ENCODE measurements around the gene CARD11. TPM values are rescaled to one million over a fixed set of nuclear protein-coding genes. Genes with fewer than 3 reads are reported as not detected.

CARD11 gene
- total and polyA plus RNA-seq, 2 of the 13 experiments (the other 11 are each of a cell fraction or from before 2014, with no cell fraction given): 0.04 TPM; not detected in 1

- no peaks in the 10 kb centered on the region for H3K36me3 ChIP-seq (replicated peaks in 1 of 2; ENCODE audit: control insufficient read depth in 1 of 2, insufficient read depth in 2 of 2, low read length in 2 of 2)
- no peak overlapping the region for H3K4me3 ChIP-seq (replicated peaks in 1 of 3; ENCODE audit: insufficient read depth in 1 of 3, low read depth in 2 of 3, low read length in 3 of 3)
- H4K20me1 ChIP-seq (ENCODE audit: insufficient read depth, low read length): no peaks in the 10 kb centered on the region
- H3K27me3 ChIP-seq (ENCODE audit: control insufficient read depth in 1 of 2, insufficient read depth in 2 of 2, low read length in 2 of 2): peaks cover 2 to 11% of the 10 kb centered on the region in 2 experiments; a peak in 2 of 5 replicates
- H3K79me2 ChIP-seq (ENCODE audit: insufficient read depth, low read length): no peaks in the 10 kb centered on the region
- TF ChIP-seq ZNF891 (CRISPR knock-in tag; IDR thresholded peaks at IDR 0.05) (no peak), CREB1 (IDR thresholded peaks at IDR 0.05) (peak; percentile 36; the same call in 1 of the 2 replicates), CREB1 (CRISPR knock-in tag; IDR thresholded peaks at IDR 0.05) (no peak)
- intact Hi-C loops (cut with micrococcal nuclease; ENCODE audit: unreplicated experiment): no loop called here
- H3K27ac ChIP-seq (ENCODE audit: extremely low read length, insufficient read depth, low read length): no peak overlapping the region
- H3K9me3 ChIP-seq (ENCODE audit: low read length): no peaks in the 10 kb centered on the region
- ATAC-seq: no peak
- H3K4me2 ChIP-seq (ENCODE audit: low read depth, low read length): no peak overlapping the region
- BruUV-seq (replicated peaks): no TSS peak
- no peak overlapping the region for H2AFZ ChIP-seq (ENCODE audit: low read length)
- no peaks in the 10 kb centered on the region for H3K4me1 ChIP-seq (ENCODE audit: insufficient read depth, low read length)
- in situ Hi-C loops (cut with HindIII; ENCODE audit: extremely low pct_ligation_motif_present, low pct_unique_long_range_greater_than_20kb): loop anchor here (25.0 kb wide), 2 partner anchors 494 to 769 kb away; no protein-coding TSS in a partner anchor
- ChIA-PET CTCF (ENCODE audit: low intra/inter-chr PET ratio, low total read pairs) (no interaction called here), POLR2A (no interaction called here)
- no peak overlapping the region for H3K9ac ChIP-seq (ENCODE audit: insufficient read depth, low read depth, low read length)
- no peak for DNase-seq (ENCODE audit: low spot score)
- 17% methylated on average over 5 of the region's 9 CpGs for WGBS (ENCODE audit: low lambda C conversion rate)
- FAIRE-seq: no peak
Measured at GRCh38 chr7:2893411-2893861, 150.2 kb downstream of the CARD11 start.

- H4K20me1 ChIP-seq (ENCODE audit: insufficient read depth, low read length): no peaks in the 10 kb centered on the region
- in situ Hi-C loops (cut with HindIII; ENCODE audit: extremely low pct_ligation_motif_present, low pct_unique_long_range_greater_than_20kb) (loop anchor here (25.0 kb wide), 2 partner anchors 495 to 770 kb away; no protein-coding TSS in a partner anchor), intact Hi-C loops (cut with micrococcal nuclease; ENCODE audit: unreplicated experiment) (no loop called here)
- peaks cover 4 to 11% of the 10 kb centered on the region in 2 experiments; a peak in 2 of 5 replicates for H3K27me3 ChIP-seq (ENCODE audit: control insufficient read depth in 1 of 2, insufficient read depth in 2 of 2, low read length in 2 of 2)
- H2AFZ ChIP-seq (ENCODE audit: low read length): no peak overlapping the region
- H3K4me3 ChIP-seq (replicated peaks in 1 of 3; ENCODE audit: insufficient read depth in 1 of 3, low read depth in 2 of 3, low read length in 3 of 3): no peak overlapping the region
- whole genome bisulfite sequencing (ENCODE audit: low lambda C conversion rate): 44% methylated on average over 8 of the region's 8 CpGs
- H3K9ac ChIP-seq (ENCODE audit: insufficient read depth, low read depth, low read length): no peak overlapping the region
- no peak for TF ChIP-seq ZNF761 (CRISPR knock-in tag; conservative IDR thresholded peaks at IDR 0.05)
- TF ChIP-seq ZNF720 (CRISPR knock-in tag; IDR thresholded peaks at IDR 0.05): no peak
- TF ChIP-seq ZNF776 (CRISPR knock-in tag; IDR thresholded peaks at IDR 0.05): no peak
- no peak for TF ChIP-seq SETDB1 (CRISPR knock-in tag; IDR thresholded peaks at IDR 0.05; ENCODE audit: borderline replicate concordance)
- no peak for TF ChIP-seq LBX2 (CRISPR knock-in tag; IDR thresholded peaks at IDR 0.05; ENCODE audit: borderline replicate concordance)
- TF ChIP-seq ZFAT (CRISPR knock-in tag; conservative IDR thresholded peaks at IDR 0.05): no peak
- TF ChIP-seq ZNF317 (CRISPR knock-in tag; IDR thresholded peaks at IDR 0.05): no peak
- TF ChIP-seq PHF20 (CRISPR knock-in tag; IDR thresholded peaks at IDR 0.05): no peak
- TF ChIP-seq ERF (CRISPR knock-in tag; IDR thresholded peaks at IDR 0.05): no peak
- no peak for TF ChIP-seq SKI (IDR thresholded peaks at IDR 0.05; ENCODE audit: partially characterized antibody)
- no peak for TF ChIP-seq MED1 (CRISPR knock-in tag; IDR thresholded peaks at IDR 0.05)
- no peak for TF ChIP-seq MAFK (conservative IDR thresholded peaks at IDR 0.05 in 1 of 2, IDR thresholded peaks at IDR 0.05 in 1 of 2; ENCODE audit: low read length in 2 of 2)
- TF ChIP-seq CBX2 (IDR thresholded peaks at IDR 0.05; ENCODE audit: low read depth, low read length): no peak
- TF ChIP-seq CBX2 (CRISPR knock-in tag; IDR thresholded peaks at IDR 0.05; ENCODE audit: low read depth): no peak
- no peak for TF ChIP-seq ZNF576 (CRISPR knock-in tag; IDR thresholded peaks at IDR 0.05)
- TF ChIP-seq NFATC3 (CRISPR knock-in tag; IDR thresholded peaks at IDR 0.05): no peak
- TF ChIP-seq ZMYM2 (CRISPR knock-in tag; IDR thresholded peaks at IDR 0.05): no peak
- TF ChIP-seq GATAD1 (CRISPR knock-in tag; IDR thresholded peaks at IDR 0.05): no peak
- no peak for DNase-seq (ENCODE audit: low spot score)
- H3K27ac ChIP-seq (ENCODE audit: extremely low read length, insufficient read depth, low read length): no peak overlapping the region
- ChIA-PET POLR2A (no interaction called here), CTCF (ENCODE audit: low intra/inter-chr PET ratio, low total read pairs) (no interaction called here)
- no peak for FAIRE-seq
- H3K36me3 ChIP-seq (replicated peaks in 1 of 2; ENCODE audit: control insufficient read depth in 1 of 2, insufficient read depth in 2 of 2, low read length in 2 of 2): no peaks in the 10 kb centered on the region
- ATAC-seq: no peak
- no peak overlapping the region for H3K4me2 ChIP-seq (ENCODE audit: low read depth, low read length)
- BruUV-seq (replicated peaks): no TSS peak
- H3K79me2 ChIP-seq (ENCODE audit: insufficient read depth, low read length): no peaks in the 10 kb centered on the region
- H3K9me3 ChIP-seq (ENCODE audit: low read length): no peaks in the 10 kb centered on the region
- H3K4me1 ChIP-seq (ENCODE audit: insufficient read depth, low read length): no peaks in the 10 kb centered on the region
Measured at GRCh38 chr7:2892549-2892948, 151.1 kb downstream of the CARD11 start.
